ENCODE results near the gene ZNF691. TPM values are rescaled to one million over a fixed set of nuclear protein-coding genes. Genes with fewer than 3 reads are reported as not detected.
"Not testable (repeated sequence)": the region's sequence is repeated elsewhere in the genome, so short reads cannot be mapped to it uniquely, and the experiment has no call there.

The ZNF691 gene
- total and polyA plus RNA-seq, 2 donors (not counting 3 experiments of a cell fraction or from before 2014, with no cell fraction given) = 6.6 to 6.9 TPM

- H3K36me3 ChIP-seq (ENCODE audit: control insufficient read depth in 2 of 2, extremely low read depth in 1 of 2, insufficient read depth in 2 of 2, low read length in 2 of 2); H3K9me3 ChIP-seq (replicated peaks; ENCODE audit: control insufficient read depth, insufficient read depth, low read length); H3K9me1 ChIP-seq (replicated peaks; ENCODE audit: control insufficient read depth, extremely low read depth, insufficient read depth, low read length); H4K20me1 ChIP-seq (replicated peaks; ENCODE audit: control insufficient read depth, extremely low read depth, insufficient read depth, low read length); CTCF ChIA-PET; H3K4me1 ChIP-seq (ENCODE audit: control insufficient read depth, extremely low read depth, insufficient read depth, low read length); intact Hi-C loops (cut with micrococcal nuclease); DNase-seq (ENCODE audit: low read depth, low spot score); H3K27me3 ChIP-seq (ENCODE audit: control insufficient read depth in 2 of 2, insufficient read depth in 2 of 2, low read length in 2 of 2); FAIRE-seq; dilution Hi-C loops (cut with MboI; ENCODE audit: extremely low pct_ligation_motif_present, low sequenced_read_pairs); H3K4me3 ChIP-seq (replicated peaks in 1 of 3; ENCODE audit: insufficient read depth in 1 of 3, low read depth in 1 of 3, low read length in 3 of 3); POLR2A ChIA-PET; H3K9ac ChIP-seq (replicated peaks; ENCODE audit: extremely low read depth, insufficient read depth, low read length); H2AFZ ChIP-seq (ENCODE audit: low read depth, low read length); H3K4me2 ChIP-seq (ENCODE audit: insufficient read depth, low read length); BruUV-seq (replicated peaks); H3K27ac ChIP-seq (ENCODE audit: insufficient read depth, low read depth, low read length); H3K79me2 ChIP-seq (ENCODE audit: control insufficient read depth, insufficient read depth, low read length): not testable (repeated sequence)
These were observed 22.8 kb downstream of the ZNF691 start for GRCh38 chr1:42869254-42869653.

GRCh38 chr1:42869751-42870150 lies 23.3 kb downstream of the ZNF691 start:
- dilution Hi-C loops (cut with MboI; ENCODE audit: extremely low pct_ligation_motif_present, low sequenced_read_pairs); H3K4me3 ChIP-seq (replicated peaks in 1 of 3; ENCODE audit: insufficient read depth in 1 of 3, low read depth in 1 of 3, low read length in 3 of 3); H3K9me3 ChIP-seq (replicated peaks; ENCODE audit: control insufficient read depth, insufficient read depth, low read length); H4K20me1 ChIP-seq (replicated peaks; ENCODE audit: control insufficient read depth, extremely low read depth, insufficient read depth, low read length); BruUV-seq (replicated peaks); DNase-seq (ENCODE audit: low read depth, low spot score); H3K9me1 ChIP-seq (replicated peaks; ENCODE audit: control insufficient read depth, extremely low read depth, insufficient read depth, low read length); H3K4me2 ChIP-seq (ENCODE audit: insufficient read depth, low read length); H3K79me2 ChIP-seq (ENCODE audit: control insufficient read depth, insufficient read depth, low read length); H2AFZ ChIP-seq (ENCODE audit: low read depth, low read length); H3K27ac ChIP-seq (ENCODE audit: insufficient read depth, low read depth, low read length); H3K4me1 ChIP-seq (ENCODE audit: control insufficient read depth, extremely low read depth, insufficient read depth, low read length); H3K27me3 ChIP-seq (ENCODE audit: control insufficient read depth in 2 of 2, insufficient read depth in 2 of 2, low read length in 2 of 2); FAIRE-seq; POLR2A ChIA-PET; intact Hi-C loops (cut with micrococcal nuclease); H3K36me3 ChIP-seq (ENCODE audit: control insufficient read depth in 2 of 2, extremely low read depth in 1 of 2, insufficient read depth in 2 of 2, low read length in 2 of 2); CTCF ChIA-PET; H3K9ac ChIP-seq (replicated peaks; ENCODE audit: extremely low read depth, insufficient read depth, low read length): not testable (repeated sequence)

GRCh38 chr1:42873108-42873507 lies 26.7 kb downstream of the ZNF691 start:
- H3K79me2 ChIP-seq (ENCODE audit: control insufficient read depth, insufficient read depth, low read length); H3K9ac ChIP-seq (replicated peaks; ENCODE audit: extremely low read depth, insufficient read depth, low read length); H3K4me3 ChIP-seq (replicated peaks in 1 of 3; ENCODE audit: insufficient read depth in 1 of 3, low read depth in 1 of 3, low read length in 3 of 3); BruUV-seq (replicated peaks); POLR2A ChIA-PET; dilution Hi-C loops (cut with MboI; ENCODE audit: extremely low pct_ligation_motif_present, low sequenced_read_pairs); H3K4me2 ChIP-seq (ENCODE audit: insufficient read depth, low read length); H3K4me1 ChIP-seq (ENCODE audit: control insufficient read depth, extremely low read depth, insufficient read depth, low read length); H4K20me1 ChIP-seq (replicated peaks; ENCODE audit: control insufficient read depth, extremely low read depth, insufficient read depth, low read length); H3K36me3 ChIP-seq (ENCODE audit: control insufficient read depth in 2 of 2, extremely low read depth in 1 of 2, insufficient read depth in 2 of 2, low read length in 2 of 2); CTCF ChIA-PET; H2AFZ ChIP-seq (ENCODE audit: low read depth, low read length); FAIRE-seq; H3K9me3 ChIP-seq (replicated peaks; ENCODE audit: control insufficient read depth, insufficient read depth, low read length); H3K9me1 ChIP-seq (replicated peaks; ENCODE audit: control insufficient read depth, extremely low read depth, insufficient read depth, low read length); H3K27ac ChIP-seq (ENCODE audit: insufficient read depth, low read depth, low read length); DNase-seq (ENCODE audit: low read depth, low spot score); intact Hi-C loops (cut with micrococcal nuclease): not testable (repeated sequence)
- H3K27me3 ChIP-seq (ENCODE audit: control insufficient read depth in 2 of 2, insufficient read depth in 2 of 2, low read length in 2 of 2) = peaks cover 16 to 23% of the 10 kb centered on the region in 2 experiments

All from endothelial cell of umbilical vein (primary cell).